SH-SY5Y (cell line): ENCODE measurements around the gene NUP214.

Experiments used
- GATA2 ChIP-seq: IDR thresholded peaks from 2 replicates; pipeline ENCODE4 v1.6.1; 2011; ENCODE audit warnings: mild to moderate bottlenecking, low read depth, low read length
- GATA3 ChIP-seq: IDR thresholded peaks from 2 replicates; pipeline ENCODE4 v1.6.1; 2011; ENCODE audit warnings: low read depth, mild to moderate bottlenecking, low read length, moderate library complexity

The NUP214 gene

GRCh38 chr9:131125288-131126058, at the start of gene NUP214:
TSS of gene NUP214 (plus strand) at chr9:131125586. CDS start at chr9:131125705, 119 bp downstream.
- no peak for TF ChIP-seq GATA2
- TF ChIP-seq GATA3 = no peak

- TF ChIP-seq GATA2 (no peak), GATA3 (no peak)
Measured at GRCh38 chr9:131076347-131077195, 48.8 kb upstream of the NUP214 start.

DNA sequence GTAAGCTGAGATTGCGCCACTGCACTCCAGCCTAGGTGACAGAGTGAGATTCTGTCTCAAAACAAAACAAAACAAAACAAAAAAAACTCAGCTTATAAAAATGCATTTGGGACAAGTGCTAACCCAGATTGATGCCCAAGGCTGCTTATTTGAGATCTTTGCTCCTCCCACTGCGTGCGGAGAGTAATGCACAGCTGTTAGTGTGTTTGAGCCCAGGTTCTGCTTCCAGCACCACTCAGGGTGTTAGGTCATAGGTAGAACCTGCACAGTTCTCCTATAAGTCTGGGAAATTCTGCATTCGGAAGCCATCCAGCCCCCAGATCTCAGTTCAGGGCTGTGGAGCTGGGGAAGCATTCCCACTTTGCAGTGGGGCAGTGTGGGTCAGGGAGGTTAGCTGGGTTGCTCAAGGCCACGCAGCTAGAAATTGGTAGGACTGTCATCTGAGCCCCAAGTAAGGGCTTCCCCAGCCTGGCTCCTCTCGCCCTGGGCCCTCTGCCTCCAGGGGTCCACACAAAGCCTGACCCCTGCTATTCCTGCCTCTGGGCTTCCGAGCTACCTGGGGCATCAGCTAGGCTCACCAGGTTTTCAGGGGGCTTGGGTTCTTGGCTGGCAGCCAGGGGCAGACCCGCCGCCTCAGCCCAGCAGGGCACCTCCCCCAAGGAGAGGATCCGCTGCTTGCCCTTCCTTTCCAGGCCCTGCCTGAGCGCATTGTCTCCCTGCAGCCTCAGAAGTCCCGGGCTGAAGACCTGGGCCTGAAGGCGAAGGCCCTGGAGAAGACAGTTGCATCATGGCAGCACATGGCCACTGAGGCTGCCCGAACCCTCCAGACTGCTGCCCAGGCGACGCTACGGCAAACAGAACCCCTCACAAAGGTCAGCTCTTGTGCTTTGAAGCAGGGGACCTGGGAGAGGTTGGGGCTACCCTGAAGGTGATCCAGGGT, 46.7 kb upstream of the NUP214 start:
- no peak for TF ChIP-seq GATA2
- TF ChIP-seq GATA3 = no peak

- TF ChIP-seq GATA2 (no peak), GATA3 (no peak)
Measured at GRCh38 chr9:131080589-131080988, 44.8 kb upstream of the NUP214 start.

DNA sequence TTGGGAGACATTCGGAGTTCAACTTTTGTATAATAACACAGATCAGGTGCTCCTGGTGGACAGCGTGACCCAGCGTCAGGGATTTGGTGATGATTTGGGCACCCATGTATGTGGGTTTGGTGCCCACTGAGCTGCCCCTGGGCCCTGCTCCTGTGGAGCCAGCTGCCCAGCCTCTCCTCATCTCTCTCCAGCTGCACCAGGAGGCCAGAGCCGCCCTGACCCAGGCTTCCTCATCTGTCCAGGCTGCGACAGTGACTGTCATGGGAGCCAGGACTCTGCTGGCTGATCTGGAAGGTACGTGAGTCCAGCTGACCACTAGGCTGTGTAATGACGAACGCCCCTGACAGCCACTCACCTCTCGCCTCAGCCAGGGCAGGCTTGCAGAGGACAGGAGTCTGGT, 43.5 kb upstream of the NUP214 start:
- TF ChIP-seq GATA2 (no peak), GATA3 (no peak)

GRCh38 chr9:131082774-131083512, 42.4 kb upstream of the NUP214 start:
- TF ChIP-seq GATA3 = no peak
- no peak for TF ChIP-seq GATA2

- TF ChIP-seq GATA3 (no peak), GATA2 (no peak)
Measured at GRCh38 chr9:131084661-131085369, 40.6 kb upstream of the NUP214 start.

- TF ChIP-seq GATA3 (no peak), GATA2 (no peak)
Measured at GRCh38 chr9:131085370-131086122, 39.8 kb upstream of the NUP214 start.

- no peak for TF ChIP-seq GATA2
- TF ChIP-seq GATA3 = no peak
Measured at GRCh38 chr9:131087354-131087893, 38.0 kb upstream of the NUP214 start.

DNA sequence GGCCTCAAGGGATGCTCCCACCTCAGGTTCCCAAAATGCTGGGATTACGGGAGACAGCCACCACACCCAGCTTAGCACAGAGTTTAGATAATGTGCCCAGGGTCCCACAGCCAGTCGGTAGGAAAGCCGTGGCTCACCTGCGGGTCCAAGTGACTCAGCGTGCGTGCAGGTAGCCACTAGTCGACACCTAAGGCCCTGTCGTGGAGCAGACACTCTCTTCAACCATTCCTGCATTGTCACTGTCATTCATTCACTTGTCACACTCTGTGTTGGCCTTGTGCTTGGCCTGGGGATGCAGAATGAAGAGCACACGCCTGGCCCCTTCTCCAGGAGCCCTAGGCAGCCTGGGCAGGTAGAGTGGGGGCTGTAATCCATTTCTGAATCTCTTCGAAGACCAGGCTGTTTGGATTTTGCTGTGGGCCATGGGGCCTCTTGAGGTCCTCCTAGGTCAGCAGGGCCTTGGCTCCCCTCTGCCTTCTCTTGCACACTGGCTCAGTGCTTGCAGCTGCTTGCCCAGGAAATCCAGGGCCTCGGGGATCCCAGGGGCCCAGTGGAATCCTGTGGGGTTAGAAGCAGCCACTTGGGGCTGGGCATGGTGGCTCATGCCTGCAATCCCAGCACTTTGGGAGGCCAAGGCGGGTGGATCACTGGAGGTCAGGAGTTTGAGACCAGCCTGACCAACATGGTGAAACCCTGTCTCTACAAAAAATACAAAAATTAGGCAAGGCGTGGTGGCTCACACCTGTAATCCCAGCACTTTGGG, 35.2 kb upstream of the NUP214 start:
- TF ChIP-seq GATA3 (no peak), GATA2 (no peak)

DNA sequence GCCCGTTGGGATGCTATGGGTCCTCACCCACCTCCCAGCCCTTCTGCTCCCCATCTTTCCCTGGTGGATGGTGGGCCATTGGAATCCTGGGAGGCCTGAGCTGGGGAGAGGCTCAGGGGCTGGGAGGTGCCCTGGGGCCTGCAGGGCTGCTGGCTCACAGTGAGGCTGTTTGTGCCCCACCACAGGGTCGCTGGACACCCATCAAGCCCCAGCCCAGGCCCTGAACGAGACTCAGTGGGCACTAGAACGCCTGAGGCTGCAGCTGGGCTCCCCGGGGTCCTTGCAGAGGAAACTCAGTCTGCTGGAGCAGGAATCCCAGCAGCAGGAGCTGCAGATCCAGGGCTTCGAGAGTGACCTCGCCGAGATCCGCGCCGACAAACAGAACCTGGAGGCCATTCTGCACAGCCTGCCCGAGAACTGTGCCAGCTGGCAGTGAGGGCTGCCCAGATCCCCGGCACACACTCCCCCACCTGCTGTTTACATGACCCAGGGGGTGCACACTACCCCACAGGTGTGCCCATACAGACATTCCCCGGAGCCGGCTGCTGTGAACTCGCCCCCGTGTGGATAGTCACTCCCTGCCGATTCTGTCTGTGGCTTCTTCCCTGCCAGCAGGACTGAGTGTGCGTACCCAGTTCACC, 33.9 kb upstream of the NUP214 start:
- TF ChIP-seq GATA2 = no peak
- TF ChIP-seq GATA3 = no peak

- no peak for TF ChIP-seq GATA3
Measured at GRCh38 chr9:131092030-131092429, 33.4 kb upstream of the NUP214 start.
